ENCODE results near the gene HDAC8.

The HDAC8 gene

GRCh38 chrX:72316408-72317110 is 256.1 kb downstream of the HDAC8 start:
- no peak for DNase-seq (ENCODE audit: low read depth)

DNA sequence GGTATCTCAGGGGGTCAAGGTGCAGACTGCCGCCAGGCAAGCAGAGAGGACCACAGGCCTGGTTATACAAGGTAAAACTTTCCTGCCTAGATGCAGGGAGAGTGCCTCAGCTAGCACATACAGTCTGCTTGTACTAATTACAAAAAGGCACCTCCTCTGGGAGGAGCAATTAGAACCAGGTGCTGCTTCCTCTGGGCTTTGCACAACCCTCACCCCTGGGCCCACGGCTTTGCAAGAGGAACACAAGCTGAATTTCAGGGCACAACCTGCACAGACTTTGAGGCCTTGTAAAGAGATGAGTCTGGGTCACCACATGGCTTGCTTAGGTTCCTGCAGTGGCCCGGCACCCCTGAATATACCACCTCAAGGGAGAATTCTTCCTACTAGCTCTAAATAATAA is 257.8 kb downstream of the HDAC8 start:
- no peak for DNase-seq (ENCODE audit: low read depth)

GRCh38 chrX:72313707-72314641 is 258.7 kb downstream of the HDAC8 start:
- DNase-seq (ENCODE audit: low read depth), result no peak

- no peak for DNase-seq (ENCODE audit: low read depth)
Observed at GRCh38 chrX:72312311-72312940, 260.2 kb downstream of the HDAC8 start.

DNA sequence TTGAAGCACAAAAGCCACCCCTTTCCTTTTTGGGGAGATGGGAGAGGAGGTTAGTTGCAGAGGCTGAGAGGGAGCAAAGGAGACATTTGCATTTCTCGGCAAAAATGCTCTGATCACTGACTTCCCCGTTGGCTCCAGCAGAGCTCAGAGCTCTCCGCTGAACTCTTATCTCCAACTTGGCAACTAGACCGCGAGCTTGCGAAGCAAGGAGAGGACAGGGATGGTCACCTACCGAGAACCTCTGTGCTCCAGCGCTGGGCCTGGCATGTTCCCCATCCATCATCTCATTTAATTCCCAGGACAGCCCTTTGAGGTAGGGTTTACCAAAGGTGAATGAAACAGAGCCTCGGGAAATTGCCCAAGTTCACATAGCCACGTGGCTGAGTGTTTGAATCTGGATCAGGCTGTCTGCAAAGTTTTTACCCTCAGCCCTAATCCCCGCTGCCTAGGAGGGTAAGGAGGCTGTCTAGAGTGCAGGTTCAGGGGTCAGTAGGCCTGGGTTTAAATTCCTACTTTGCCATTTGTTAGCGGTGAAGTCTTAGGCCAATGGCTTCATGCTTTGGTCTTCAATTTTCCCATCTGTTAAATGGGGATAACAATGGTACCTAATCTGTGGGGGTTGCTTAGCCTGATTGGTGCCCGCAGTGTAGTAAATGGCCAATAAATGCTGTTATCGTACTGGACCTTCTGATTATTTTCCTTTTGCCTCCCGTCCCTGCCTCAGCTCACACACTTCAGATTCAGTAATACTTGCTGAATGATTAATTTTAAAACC is 263.2 kb downstream of the HDAC8 start:
- DNase-seq (ENCODE audit: low read depth), result no peak

DNA sequence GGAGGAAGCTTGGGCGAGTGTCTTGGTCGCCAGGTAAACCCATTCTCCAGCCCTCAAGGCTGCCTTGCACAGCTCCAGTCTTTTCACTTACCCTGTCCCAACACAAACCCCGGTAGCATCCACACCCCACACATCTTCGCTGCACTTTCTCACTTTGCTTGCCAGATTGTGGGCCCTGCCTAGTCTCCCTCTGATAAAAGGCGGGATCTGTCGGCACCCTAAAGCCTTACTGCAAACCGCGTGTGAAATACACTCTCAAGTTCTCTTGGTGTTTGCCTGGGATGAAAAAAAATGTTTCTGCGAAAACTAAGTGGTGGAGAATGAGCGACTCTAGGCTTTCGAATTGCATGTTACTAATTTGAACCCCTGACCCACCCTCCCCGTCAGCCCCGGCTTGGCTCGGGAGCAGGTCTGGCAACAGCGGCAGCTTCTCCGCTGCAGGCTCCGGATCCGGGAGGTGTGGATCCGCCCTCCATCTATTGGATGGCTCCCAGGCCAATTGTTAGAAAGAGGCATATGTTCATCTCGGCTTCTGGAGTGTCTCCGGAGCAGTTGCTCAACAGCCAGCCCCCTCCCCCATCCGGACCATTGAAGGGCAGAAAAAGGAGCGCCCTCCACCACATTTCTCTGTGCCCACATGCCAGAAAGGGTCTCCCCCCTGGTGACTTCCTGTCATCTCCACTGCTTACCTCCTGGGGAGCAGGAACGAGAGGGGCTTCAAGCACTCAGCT is 263.9 kb downstream of the HDAC8 start:
- DNase-seq (ENCODE audit: low read depth), result peak; percentile 65

DNA sequence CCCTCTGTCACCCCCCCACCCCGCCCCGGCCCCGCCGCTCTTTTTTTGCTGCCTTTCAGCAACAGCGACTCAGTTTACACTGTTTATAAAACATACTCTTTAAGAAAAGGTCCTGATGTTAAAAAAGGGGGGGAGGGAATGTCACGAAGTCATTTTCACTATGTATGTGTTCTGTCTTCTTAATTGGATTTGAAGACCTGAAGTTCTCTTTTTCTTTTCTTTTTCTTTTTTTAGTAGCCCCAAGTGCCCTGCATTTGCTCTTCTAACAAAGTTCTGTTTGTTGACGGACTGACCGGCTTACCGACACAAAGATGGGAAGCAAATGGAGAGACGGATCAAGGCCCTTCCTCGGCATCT is 264.5 kb downstream of the HDAC8 start:
- peak; percentile 2 for DNase-seq (ENCODE audit: low read depth)

DNA sequence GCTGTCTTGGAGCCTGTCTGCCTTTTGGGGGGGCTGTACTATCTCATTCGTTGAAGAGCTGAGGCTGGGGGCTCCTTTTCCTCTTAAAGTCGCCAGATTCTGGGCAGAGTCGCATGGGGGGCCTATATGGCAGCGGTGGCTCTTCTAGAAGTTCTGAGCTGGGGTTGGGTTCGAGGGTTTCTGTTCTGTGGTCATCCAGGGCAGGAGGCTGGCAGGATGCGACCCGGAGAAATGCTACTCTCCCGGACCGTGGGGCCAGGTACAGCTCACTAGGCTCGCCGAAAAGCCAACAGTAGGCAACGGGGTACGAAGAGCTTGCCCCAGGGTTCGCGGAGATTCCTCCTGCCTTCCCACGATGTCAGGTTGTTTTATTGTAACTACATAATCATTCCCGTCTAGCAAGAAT is 265.0 kb downstream of the HDAC8 start:
- no peak for DNase-seq (ENCODE audit: low read depth)

GRCh38 chrX:72306851-72307645 is 265.6 kb downstream of the HDAC8 start:
- peak; percentile 76 for DNase-seq (ENCODE audit: low read depth)

- peak; percentile 36 for DNase-seq (ENCODE audit: low read depth)
Observed at GRCh38 chrX:72306085-72306801, 266.4 kb downstream of the HDAC8 start.

GRCh38 chrX:72305286-72306084 is 267.2 kb downstream of the HDAC8 start, which contains the start of gene CITED1:
CITED1 (minus strand) TSS chrX:72305914; CDS start chrX:72302869, 3,045 bp downstream.
- peak; percentile 33 for DNase-seq (ENCODE audit: low read depth)

DNA sequence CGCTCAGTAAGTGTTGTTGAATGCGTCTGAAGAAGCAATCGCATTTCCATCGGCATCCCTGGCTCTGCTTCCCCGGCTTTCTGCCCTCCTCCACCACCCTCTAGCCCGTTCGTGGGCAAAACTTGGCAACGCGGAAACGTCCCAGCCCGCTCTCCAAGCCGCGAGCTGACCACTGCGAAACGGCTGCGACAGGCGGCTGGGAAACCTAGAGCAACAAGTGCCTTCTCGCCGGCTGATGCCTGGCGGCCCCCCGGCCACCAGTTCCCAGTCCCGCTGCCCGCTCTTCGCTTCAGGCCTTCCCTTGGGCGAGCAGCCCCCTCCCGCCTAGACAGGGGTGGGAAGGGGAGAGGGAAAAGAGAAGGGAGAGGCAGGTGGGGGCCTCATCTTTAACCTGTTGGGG is 267.8 kb downstream of the HDAC8 start:
- DNase-seq (ENCODE audit: low read depth), result no peak

DNA sequence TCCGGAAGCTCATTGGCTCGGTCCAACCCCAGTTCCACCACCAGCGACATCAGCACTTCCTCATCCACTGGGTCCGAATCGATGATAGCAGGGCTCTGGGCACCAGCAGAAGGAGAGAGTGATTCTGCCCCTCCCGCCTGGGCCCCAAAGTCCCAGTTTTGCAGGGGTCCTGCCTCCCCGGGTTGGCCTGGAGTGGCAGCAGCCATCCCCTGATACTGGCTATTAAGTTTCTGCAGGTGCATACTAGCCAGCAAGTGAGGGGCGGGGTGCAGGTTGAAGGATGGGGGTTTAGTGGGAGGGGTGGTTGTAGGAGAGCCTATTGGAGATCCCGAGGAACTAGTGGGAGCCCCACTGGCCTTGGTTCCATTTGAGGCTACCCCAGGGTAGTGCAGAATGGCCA is 270.9 kb downstream of the HDAC8 start:
- DNase-seq (ENCODE audit: low read depth), result no peak

DNA sequence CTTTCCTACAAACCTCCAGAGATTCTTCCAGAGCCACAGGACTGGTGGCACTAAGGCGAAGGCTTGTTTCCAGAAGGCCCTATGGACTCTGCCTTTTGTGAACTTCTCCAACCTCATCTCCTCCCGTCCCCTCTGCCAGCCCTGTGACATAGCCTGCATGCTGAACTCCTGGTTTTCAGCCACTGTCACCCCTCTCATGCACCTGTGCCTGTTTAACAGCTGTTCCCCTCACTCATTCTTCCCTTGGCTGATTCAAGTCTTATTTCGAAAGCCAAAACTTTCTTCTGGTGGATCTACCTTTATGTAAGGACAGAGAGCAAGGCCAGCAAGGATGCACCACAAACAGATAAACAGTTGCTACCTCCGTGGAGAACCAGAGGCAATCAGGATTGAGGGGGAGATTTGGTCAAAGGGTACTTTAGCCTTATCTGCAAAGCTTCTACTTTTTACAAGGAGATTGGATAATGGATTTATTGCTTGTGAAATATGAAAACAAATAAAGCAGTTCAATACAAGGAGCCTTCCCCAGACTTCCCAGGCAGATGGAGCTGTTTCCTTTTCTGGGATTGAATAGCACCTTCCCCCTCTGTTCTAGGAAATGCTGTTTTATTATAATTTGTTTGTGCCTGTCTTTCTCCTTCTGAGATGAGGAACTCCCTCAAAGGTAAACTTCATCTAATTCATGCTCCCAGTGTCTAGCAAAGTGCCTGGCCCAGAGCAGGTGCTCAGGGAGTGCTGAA is 272.6 kb downstream of the HDAC8 start:
- no peak for DNase-seq (ENCODE audit: low read depth)

- peak; percentile 40 for DNase-seq (ENCODE audit: low read depth)
Observed at GRCh38 chrX:72297953-72298730, 274.5 kb downstream of the HDAC8 start.

DNA sequence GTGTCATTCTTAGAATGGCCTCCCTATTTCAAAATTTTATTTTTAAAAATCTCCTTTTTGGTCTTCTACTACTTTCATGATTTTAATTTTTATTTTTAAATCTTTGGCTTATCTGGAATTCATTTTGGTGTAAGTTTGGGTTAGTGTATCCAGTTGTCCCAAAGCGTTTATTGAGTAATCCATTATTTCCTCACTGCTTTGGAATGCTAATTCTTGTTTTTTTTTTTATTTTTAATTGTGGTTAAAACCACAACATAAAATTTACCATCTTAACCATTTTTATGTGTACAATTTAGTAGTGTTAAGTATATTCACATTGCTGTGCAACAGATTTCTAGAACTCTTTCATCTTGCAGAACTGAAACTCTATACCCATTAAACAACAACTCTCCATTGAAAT is 275.7 kb downstream of the HDAC8 start:
- no peak for DNase-seq (ENCODE audit: low read depth)

DNA sequence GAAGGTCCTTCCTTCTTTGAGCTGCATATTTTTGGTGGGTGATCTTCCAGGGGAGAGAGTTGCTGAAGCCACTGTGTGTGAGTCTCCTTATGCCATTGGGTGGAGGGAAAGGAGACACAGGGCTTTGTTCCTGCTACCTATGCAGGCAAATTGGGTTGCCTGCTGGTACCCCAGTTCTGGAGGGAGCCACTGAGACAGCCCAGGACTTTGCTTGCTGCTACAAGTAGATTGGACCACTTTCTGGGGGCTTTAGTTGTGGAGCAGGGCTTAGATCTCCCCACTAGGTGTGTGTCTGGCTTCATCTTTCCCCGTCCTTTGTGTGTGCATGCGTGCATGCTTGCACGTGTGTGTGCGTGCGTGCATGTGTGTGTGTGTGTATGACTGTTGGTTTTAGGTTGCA is 276.9 kb downstream of the HDAC8 start:
- DNase-seq (ENCODE audit: low read depth), result no peak

Data from ELR (cell line).